Neuron (in vitro differentiated cells): ENCODE data around the gene SHANK2.

Experiments used
- H2AFZ ChIP-seq: one replicate; pipeline ENCODE4 v1.6.1; 2013; ENCODE audit warnings: low read depth, mild to moderate bottlenecking, inconsistent platforms, low read length, moderate library complexity
- H3K27me3 ChIP-seq: one replicate; pipeline ENCODE4 v1.6.1; 2013; ENCODE audit warnings: low read length; ENCODE audit not compliant: insufficient read depth
- H3K36me3 ChIP-seq: one replicate; pipeline ENCODE4 v1.6.1; 2013; ENCODE audit warnings: low read length; ENCODE audit not compliant: insufficient read depth
- H3K4me1 ChIP-seq: one replicate; pipeline ENCODE4 v1.6.1; 2013; ENCODE audit warnings: low read length; ENCODE audit not compliant: insufficient read depth
- H3K4me3 ChIP-seq: 2 replicates; pipeline ENCODE4 v1.5.1; 2013; ENCODE audit warnings: mild to moderate bottlenecking, low read length, moderate library complexity
- H3K9me3 ChIP-seq: one replicate; pipeline ENCODE4 v1.6.1; 2013; ENCODE audit warnings: low read length

The SHANK2 gene

DNA sequence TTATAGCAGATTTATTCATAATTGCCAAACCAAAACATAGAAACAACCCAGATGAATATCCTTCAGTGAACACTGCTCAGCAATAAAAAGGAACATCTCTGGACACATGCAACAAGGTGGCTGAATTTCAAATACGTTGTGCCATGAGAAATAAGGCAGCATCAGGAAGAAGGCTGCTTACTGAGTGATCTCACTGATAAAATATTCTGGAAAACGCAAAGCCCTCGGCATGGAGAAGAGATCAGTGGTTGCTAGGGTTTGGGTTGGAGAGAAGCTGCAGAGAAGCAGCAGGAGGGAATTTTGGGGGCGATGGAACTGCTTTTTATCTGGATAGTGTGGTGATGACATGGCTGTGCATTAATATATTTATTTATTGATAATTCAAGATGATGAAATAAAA, 11.0 kb upstream of the SHANK2 start:
- Histone ChIP-seq H2AFZ (no peak overlapping the region), H3K4me3 (no peak overlapping the region), H3K36me3 (no peaks in the 10 kb centered on the region), H3K27me3 (peaks cover 15% of the 10 kb centered on the region), H3K4me1 (no peaks in the 10 kb centered on the region), H3K9me3 (no peaks in the 10 kb centered on the region)

DNA sequence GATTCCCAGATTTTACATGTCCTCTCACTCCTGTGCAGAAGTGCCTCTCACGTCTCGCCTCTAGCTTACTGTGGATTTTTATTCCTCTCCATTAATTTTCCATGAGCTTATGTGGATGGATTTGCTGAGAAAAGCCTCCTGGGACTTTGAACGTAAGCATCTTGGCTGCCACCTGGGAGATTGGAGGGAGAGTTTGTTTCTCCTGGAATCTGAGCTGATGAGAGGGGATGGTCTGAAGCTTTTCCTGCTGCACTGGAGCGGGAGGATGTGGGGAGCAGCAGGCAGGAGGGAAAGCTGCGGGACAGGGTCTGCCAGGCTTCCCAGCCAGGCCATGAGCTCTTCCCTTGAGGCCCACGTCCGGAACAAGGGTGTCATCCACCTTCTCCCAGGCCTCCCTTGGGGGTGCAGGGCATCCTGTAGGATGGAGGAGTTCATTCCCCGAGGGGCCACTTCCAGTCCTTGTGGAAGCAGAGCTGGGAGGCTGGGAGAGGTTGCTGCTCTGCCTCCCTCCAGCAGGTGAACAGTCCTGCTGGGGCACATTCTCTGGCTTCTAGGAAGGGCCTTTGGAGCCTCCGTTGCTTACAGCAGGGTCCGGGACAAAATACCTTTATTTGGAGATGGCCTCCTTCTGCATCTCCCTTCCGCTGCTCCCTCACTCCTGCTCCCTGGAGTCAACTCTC, 3.6 kb upstream of the SHANK2 start:
- Histone ChIP-seq H3K9me3 (no peaks in the 10 kb centered on the region), H3K36me3 (no peaks in the 10 kb centered on the region), H3K4me1 (peaks cover 7% of the 10 kb centered on the region), H3K4me3 (no peak overlapping the region), H2AFZ (no peak overlapping the region), H3K27me3 (peaks cover 47% of the 10 kb centered on the region)

DNA sequence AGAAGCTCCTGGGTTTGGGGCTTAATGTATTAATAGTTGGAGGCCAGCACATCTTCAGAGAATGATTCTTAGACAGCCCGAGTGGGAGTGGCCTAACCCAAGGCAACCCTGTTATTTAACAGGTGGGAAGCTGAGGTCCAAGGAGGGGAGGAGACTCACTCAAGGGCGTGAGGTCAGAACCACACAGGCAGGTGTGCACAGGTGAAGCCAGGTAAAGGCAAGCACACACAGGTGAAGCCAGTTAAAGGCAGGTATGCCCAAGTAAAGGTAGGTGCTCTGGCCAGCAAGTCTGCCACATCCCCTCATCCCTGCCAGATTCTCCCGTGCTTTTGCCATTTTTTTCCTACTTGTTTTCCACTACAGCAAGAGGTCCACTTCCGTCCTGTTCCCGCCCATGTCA, 2.9 kb upstream of the SHANK2 start:
- no peaks in the 10 kb centered on the region for H3K9me3 ChIP-seq
- no peak overlapping the region for H2AFZ ChIP-seq
- H3K4me3 ChIP-seq: no peak overlapping the region
- peaks cover 7% of the 10 kb centered on the region for H3K4me1 ChIP-seq
- no peaks in the 10 kb centered on the region for H3K36me3 ChIP-seq
- peaks cover 53% of the 10 kb centered on the region for H3K27me3 ChIP-seq

DNA sequence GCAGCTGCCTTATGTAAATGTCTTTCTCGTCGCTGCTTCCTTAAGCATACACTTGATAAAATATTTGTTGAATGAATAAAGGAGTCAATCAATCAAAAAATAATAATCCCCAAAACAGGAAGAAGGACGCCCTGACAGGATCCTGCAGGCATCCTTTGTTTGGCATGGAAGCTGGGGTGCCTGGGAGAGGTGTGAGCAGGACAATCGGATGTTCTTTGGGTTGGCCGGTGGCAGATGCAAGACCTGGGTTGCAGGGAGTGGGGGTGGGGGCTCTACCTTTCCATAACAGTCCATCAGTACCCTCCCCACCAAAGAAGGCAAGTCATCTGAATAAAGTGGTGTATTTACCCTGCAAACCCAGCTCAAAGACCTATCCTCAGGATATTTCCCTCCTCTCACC, 1.4 kb upstream of the SHANK2 start:
- Histone ChIP-seq H3K4me3 (no peak overlapping the region), H3K27me3 (peaks cover 68% of the 10 kb centered on the region)

DNA sequence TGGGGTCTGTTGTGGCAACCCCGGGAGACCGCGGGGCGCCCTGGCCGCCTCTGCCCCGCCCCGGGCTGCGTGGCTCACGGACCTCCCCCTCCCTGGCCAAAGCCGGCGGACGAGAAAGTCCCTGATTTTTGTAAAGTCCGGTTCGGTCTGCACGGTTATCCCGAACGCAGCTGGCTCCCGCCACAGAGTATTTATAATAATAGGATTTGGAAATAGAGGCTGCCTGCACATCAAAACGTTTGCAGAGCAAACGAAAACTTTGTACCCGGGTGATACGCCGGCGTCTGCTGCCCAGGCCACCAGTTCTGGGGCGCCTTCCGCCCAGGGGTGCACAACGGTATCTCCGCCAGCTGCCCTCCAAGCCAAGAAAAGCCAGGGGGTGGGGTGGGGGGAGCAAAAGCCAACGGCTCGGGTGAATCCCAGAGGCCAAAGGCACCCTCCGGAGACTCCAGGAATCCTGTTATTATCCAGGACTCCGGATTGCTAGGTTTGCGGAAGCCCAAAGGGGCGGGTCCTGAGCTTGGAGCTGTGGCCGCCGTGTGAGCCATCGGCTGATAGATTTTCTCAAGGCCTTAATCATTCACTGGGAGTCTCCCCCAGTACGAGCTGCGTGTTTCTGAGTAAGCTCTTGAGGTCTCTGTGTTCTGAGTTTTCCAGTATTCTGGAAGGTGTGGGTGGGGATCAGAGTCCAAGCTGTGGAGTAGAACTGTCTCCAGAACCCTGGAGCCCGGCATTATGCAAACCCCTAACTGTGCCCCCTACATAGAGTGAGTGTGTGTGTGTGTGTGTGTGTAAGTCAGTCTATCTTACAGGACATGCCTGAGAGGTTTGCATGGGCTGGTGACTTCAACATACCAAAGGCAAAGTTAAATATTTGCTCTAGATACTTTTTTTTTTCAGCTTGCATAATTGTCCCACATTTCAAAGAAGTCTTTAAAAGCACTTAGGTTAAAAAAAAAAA, 673 bp upstream of the SHANK2 start:
- Histone ChIP-seq H3K36me3 (no peaks in the 10 kb centered on the region), H3K4me1 (peaks cover 7% of the 10 kb centered on the region), H3K9me3 (no peaks in the 10 kb centered on the region), H2AFZ (no peak overlapping the region), H3K4me3 (no peak overlapping the region), H3K27me3 (peaks cover 76% of the 10 kb centered on the region)

More for the DNA sequence above, 1.4 kb upstream of the SHANK2 start:
- H3K4me1 ChIP-seq: peaks cover 7% of the 10 kb centered on the region
- H3K36me3 ChIP-seq: no peaks in the 10 kb centered on the region
- no peaks in the 10 kb centered on the region for H3K9me3 ChIP-seq
- H2AFZ ChIP-seq: no peak overlapping the region

DNA sequence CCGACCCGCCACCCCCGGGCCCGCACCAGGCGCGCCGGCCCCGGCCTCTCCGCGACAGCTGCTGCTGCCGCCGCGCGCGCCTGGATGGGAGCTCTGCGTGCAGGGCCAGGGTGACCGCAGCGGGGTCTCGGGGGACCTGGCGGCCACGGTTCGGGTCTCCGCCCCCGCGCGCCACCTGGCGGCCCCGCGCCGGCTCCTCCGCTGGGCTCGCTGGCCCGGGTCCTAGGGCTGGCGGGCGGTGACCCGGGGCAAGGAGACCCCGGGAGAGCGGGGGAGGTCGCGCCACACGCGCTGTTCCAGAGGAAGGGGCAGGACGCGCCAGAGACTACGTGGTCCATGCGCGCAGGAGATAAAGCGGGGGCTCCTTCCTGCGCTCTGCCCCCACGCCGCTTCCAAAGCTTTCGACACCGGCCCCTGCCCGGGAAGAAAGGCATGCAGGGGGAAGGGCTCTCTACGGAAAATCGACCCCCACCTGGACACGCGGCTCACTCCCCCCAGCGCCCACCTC, 562 bp downstream of the SHANK2 start:
- Histone ChIP-seq H3K4me3 (no peak overlapping the region), H3K36me3 (no peaks in the 10 kb centered on the region), H3K27me3 (peaks cover 82% of the 10 kb centered on the region), H3K9me3 (no peaks in the 10 kb centered on the region), H3K4me1 (peaks cover 7% of the 10 kb centered on the region), H2AFZ (no peak overlapping the region)

DNA sequence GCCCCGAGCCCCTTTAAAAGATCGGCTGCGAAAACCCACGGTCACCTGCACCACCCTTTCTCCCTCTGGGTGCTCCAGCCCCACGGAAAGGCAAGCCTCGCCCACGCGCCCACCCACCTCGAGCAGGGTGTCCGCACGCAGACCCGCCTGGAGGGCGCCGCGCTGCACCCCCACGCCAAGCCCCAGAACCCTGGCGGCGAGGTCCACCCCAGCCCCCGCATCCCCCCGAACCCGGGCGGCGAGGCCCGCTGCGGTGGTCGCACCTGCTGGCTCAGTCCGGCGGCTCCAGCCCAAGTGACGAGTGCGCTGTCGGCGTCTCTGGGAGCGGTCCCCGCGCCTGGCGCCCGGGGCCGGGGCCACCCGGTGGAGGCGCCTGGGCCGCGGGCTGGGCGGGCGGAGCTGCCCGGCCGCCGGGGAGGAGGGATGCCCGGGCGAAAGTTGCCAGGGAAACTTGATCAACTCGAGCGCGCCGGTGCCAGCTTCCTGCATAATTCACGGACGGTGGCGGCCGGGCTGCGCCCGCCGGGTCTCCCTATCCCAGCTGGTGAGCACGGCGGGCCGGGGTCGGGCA, 1.1 kb downstream of the SHANK2 start:
- Histone ChIP-seq H3K4me1 (peaks cover 7% of the 10 kb centered on the region), H2AFZ (no peak overlapping the region), H3K9me3 (no peaks in the 10 kb centered on the region), H3K36me3 (no peaks in the 10 kb centered on the region), H3K27me3 (peaks cover 86% of the 10 kb centered on the region), H3K4me3 (no peak overlapping the region)

DNA sequence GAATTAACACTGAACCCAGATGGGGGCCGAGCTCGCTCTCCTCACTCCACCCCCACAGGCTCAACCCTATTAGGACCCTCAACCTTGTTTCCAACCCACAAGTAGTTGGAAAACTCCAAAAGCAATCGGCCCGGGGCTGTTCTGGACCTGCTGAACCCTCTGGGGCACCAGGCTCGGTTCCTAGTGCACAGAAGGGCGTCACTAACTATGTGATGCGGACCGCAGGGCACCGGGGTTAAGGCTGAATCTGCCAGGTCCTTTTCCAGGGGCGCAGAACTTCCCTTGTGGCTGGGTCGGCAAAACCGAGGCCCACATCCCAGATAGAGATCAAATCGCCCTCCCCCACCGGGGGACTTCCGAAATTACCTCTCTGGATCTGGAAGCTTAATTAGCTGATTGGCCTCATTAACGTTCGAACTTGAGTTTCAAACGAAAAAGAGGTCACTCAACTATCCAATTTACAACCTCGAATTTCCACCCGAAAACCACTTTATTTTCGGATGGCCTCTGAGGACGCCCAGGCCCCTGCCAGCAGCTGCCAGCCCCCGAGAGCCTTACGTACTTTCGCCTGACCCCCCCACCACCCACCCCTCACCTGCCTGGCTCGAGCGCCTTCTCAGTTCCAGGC, 1.7 kb downstream of the SHANK2 start:
- peaks cover 7% of the 10 kb centered on the region for H3K4me1 ChIP-seq
- H3K9me3 ChIP-seq: no peaks in the 10 kb centered on the region
- no peak overlapping the region for H3K4me3 ChIP-seq
- H3K36me3 ChIP-seq: no peaks in the 10 kb centered on the region
- peaks cover 83% of the 10 kb centered on the region for H3K27me3 ChIP-seq
- no peak overlapping the region for H2AFZ ChIP-seq

DNA sequence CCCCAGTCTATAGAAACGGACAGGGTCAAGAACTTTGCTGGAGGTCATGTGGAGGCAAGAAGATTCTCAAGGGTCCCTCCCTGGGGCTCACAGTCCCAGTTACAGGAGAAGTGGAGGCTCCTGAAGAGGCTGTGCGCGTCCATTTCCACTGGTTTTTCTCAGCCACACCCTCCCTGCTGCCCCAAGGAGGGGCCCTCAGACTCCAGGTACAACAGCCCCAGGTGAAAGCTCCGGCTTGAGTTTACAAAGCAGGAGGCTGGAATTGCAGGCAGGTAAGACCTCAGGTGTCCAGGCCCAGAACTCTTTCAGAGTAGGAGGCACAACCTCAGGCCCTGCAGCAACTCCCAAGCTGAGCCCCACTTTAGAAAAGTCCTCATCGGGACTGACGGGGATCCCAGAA, 3.1 kb downstream of the SHANK2 start:
- no peaks in the 10 kb centered on the region for H3K36me3 ChIP-seq
- H3K27me3 ChIP-seq: peaks cover 76% of the 10 kb centered on the region
- no peaks in the 10 kb centered on the region for H3K9me3 ChIP-seq
- no peak overlapping the region for H3K4me3 ChIP-seq
- no peak overlapping the region for H2AFZ ChIP-seq
- peaks cover 7% of the 10 kb centered on the region for H3K4me1 ChIP-seq

DNA sequence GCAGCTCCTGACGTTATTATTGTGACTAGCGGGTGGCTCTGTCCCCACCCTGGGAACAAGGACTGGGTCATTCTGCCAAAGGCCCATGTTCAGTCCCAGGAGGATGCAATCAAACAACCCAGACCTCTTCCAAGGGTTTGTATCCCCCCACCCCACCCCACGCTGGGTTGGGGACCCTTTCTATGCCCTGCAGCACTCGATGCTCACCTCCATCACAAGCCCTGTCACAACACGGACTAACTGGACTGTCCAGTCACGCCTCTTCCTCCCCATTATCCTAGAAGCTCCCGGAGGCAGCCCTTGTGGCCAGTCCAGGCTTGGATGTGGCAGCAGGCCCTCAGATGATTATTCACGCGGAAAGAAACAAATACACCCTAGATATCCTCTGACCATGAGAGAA, 3.7 kb downstream of the SHANK2 start:
- no peaks in the 10 kb centered on the region for H3K36me3 ChIP-seq
- H3K27me3 ChIP-seq: peaks cover 70% of the 10 kb centered on the region
- H3K4me1 ChIP-seq: peaks cover 7% of the 10 kb centered on the region
- no peak overlapping the region for H3K4me3 ChIP-seq
- H2AFZ ChIP-seq: no peak overlapping the region
- H3K9me3 ChIP-seq: no peaks in the 10 kb centered on the region

DNA sequence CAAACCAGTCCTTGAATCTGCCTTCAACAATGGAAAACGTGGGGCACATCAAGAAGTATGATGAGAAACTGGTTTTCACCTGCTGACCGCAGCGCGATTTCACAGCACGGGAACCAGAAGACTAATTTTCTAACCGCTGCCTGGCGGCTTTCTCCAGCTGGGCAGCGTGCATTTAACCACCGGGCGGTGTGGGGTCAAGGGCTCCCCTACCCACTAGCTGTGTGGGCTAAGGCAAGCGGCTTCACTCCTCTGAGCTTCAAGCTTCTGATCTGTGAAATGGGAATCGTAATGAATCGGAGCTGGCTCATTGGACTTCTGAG, 4.2 kb downstream of the SHANK2 start:
- H3K4me1 ChIP-seq: peaks cover 7% of the 10 kb centered on the region
- H3K4me3 ChIP-seq: no peak overlapping the region
- no peaks in the 10 kb centered on the region for H3K9me3 ChIP-seq
- peaks cover 65% of the 10 kb centered on the region for H3K27me3 ChIP-seq
- H2AFZ ChIP-seq: no peak overlapping the region
- H3K36me3 ChIP-seq: no peaks in the 10 kb centered on the region

DNA sequence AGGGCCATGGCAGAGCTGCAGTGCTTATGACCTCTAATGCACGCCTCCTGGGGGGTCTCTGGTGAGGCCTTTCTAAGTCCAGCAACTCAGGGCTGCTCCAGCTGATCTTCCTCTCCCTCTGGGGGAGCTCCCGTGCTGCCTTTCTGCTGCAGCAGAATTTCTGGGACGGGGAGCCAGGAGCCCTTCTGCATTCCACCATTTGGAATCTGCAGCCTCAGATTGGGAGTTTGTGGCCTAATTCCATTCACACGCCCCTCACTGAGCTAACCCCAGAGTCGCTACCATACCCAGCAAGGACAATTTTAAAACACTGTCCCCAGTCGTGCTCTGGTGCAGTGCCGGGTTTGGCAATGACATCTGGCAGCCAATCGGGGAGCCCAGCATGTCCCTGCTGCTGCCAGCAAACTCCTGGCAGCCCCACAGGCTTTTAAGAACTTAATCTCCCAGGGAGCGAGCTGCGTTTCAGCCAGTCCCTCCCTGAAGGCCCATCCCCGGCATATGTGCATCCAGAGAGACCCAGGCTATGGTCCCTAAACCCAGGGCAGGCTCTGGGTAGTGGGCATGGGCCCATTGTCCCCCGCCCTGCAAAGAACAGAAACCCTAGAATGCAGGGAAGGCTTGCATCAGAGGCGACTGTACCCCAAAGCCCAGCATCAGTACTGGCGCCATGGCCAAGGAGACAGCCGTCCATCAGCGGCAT, 4.7 kb downstream of the SHANK2 start:
- H3K4me3 ChIP-seq: no peak overlapping the region
- peaks cover 60% of the 10 kb centered on the region for H3K27me3 ChIP-seq
- H3K4me1 ChIP-seq: peaks cover 7% of the 10 kb centered on the region
- no peaks in the 10 kb centered on the region for H3K9me3 ChIP-seq
- H3K36me3 ChIP-seq: no peaks in the 10 kb centered on the region
- H2AFZ ChIP-seq: no peak overlapping the region
